ENCODE results near the gene ETS1.

DNA sequence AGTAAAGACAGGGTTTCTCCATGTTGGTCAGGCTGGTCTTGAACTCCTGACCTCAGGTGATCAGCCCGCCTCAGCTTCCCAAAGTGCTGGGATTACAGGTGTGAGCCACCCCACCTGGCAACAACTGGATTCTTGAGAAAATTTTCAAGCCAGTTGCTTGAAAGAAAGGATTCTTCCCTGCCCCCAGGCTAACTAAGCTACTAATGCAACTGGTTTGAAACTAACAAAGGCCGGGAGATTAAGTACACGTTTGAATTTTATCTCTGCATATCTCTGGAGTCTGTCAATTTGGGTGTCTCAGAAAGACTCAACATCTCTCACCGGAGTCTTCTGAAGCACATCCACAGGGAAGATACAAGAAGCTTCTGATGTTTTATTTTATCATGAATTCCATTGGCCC is 10.7 kb upstream of the ETS1 start:
- TF ChIP-seq CTCF (IDR thresholded peaks at IDR 0.05) (no peak), POLR2A (IDR thresholded peaks at IDR 0.05) (no peak), POLR2AphosphoS5 (IDR thresholded peaks at IDR 0.05) (no peak), EP300 (IDR thresholded peaks at IDR 0.05; ENCODE audit: low read depth) (no peak)

All from transverse colon (tissue), 4 donors.